HG02885 (cell line): ENCODE data around the gene JMJD1C.

Source experiments
- ATAC-seq: cut with Tn5 transposase; IDR thresholded peaks from one replicate; pipeline ENCODE4 v1.9.1; 2021; ENCODE audit warnings: mild to moderate bottlenecking; ENCODE audit not compliant: unreplicated experiment, poor library complexity

JMJD1C gene

DNA sequence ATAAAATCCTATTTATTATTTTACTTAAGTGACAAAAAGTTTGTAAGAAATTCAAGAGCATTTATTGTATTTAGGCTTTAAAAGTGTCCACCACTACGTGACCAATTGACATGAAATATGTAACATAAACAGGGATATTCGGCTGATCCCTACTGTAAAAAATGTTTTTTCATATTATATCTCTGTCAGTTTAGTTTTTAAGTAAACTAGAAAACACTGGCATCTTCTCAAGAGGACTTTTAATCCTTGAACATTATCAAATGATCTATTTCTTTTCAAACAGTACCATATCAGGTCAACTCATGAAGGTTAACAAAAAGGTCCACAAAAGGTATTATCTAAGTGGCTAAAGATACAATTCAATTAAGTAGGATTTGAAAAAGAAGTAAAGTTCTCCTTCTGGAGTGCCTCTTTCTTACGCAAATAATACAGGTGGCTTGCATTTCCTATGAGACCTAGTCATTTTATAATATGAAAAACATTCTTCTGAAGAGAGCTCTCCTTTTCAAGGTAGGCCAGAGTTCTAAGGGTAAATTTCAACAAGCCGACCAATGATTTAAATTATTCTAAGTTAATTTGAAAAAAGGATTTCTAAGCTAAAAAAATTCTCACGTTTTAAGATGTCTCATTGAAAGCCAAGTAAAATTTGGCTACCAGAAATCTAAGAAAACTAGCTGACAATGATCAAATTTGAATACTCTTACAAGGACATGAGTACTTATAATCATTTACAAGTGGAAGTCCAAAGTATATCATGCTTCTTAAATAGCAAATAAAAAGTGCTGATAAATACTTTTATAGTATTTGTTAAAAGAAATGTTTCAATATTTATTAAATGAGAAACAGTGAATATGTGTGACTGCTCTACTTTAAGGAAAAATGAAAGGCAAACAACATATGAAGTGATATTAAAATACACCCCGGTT is 199.1 kb downstream of the JMJD1C start:
- ATAC-seq = no peak

DNA sequence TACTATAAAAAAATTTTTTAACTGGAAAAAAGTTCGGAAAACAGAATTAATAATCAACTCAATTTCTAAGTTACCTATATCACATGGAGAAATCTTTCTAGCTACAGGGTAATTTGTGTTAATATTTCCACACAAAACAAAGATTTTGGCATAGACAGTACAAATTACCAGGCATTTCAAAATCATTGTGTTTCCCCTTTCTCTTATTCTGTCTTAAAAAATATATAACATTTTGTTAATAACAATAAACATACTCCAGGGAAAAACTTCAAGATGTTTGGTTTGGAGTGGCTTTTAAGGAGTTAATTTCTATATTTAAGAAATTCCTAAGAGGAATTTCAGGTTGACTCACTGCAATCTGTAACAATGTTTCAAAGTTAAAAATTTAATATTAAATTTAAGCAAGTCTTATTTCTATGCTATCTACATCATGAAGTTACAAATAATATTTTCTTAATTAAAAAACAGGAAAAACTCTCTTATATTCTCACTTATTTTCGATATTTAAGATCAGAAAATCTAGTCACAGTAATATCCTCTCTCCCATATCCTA is 200.0 kb downstream of the JMJD1C start:
- ATAC-seq = no peak

DNA sequence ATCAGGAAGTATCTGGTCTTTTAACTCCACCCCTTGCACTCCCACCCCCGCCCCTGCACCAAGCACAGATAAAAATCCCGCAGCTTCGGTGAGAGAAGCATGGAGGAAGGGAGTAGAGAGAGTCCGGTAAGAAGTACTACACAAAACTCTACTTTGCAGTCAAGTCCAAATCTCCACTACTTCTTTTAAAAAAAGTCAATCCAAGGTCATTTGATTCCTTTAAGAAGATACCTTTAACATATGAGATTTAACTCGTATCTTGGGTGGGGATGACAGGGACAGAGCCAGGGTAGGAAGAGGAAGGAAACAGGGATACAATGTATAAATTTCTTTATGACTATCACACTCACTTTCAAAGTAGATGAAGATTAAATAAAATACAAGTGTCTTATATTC is 200.6 kb downstream of the JMJD1C start:
- ATAC-seq = no peak

DNA sequence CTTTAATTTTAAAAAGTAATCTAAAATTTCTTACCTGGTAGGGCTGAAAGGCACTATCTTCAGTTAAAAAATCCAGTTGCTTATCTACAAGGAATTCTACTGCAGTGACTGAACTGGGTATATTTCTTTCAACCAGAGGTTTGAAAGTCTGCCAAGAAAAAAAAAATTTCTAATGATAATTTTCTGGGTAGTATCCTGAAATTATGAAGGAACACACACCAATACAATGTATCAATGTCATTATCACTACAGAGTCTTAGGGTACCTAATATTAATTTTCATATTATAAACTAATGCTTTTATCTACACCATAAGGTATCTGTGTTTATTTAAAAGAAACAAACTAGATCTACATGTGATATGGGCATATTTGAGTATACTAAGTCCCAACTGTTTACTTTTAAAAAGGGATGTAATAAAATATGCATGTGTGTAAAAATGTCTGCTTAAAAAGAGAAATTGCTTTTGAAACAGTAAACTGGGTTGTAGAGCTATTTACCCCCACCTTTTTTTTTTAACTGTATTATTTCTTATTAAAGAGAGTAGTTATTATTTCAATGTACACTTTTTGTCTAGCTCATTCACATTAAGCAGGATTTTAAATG is 201.1 kb downstream of the JMJD1C start:
- ATAC-seq = no peak

DNA sequence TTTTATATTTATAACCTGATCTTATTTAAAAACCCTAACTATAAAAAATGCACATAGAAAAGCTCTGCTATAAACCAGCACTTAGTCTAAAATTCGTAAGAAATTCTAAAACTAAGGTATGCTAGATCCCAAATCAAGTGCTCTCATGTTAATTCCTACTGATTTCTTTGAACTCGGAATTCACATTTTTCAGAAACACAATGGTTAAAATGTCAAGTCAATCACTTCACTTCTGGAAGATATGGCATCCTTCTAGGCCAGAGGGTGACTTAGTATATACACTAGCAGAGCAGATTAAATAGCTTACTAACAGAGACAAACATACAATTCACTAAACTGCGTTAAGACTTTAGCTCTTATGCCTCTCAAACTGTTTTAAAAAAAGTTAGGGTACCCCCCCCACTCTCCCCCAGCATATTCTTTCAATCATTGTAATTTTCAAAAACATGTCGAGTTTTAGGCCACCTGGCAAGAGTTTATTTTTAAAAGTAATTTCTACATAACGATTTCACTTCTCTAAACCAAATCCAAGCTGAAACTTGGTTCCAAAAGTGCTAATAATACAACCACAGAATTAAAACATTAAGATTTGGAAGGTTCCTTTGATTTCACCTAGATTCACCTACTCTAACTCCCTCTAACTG is 203.2 kb downstream of the JMJD1C start:
- no peak for ATAC-seq

DNA sequence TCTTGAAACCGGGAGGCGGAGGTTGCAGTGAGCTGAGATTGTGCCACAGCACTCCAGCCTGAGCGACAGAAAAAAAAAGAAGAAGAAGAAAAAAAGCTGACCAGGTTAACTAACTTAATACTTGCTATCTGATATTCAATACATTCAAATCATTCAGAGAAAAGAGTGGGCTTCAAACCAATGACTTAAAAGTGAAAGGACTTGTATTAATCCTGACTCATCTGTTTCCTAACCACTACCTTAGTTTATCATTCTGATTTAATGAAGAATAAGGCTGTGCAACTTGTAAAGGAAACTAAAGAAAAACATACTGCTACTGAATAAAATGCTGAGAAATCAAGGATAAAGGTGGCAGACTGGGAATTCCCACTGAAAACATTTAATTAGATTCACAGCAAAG is 204.3 kb downstream of the JMJD1C start:
- peak; percentile 34 for ATAC-seq

DNA sequence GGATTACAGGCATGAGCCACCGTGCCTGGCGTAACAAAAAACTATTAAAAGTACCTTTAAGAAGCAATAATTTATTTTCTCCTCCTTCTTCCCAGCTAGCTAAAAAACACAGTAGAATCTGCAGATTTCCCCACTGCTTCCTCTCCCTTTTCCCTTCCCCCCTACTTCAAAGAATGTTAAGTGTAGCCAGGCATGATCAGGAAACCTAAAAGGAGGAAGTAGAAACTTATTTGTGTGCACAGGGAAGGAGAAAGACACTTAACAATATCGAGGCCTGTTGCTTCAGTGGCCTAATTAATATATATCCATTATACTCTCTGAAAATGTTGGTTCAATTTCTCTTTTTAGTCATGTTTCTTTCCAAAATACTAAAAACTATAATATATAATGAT is 204.9 kb downstream of the JMJD1C start:
- ATAC-seq = no peak

DNA sequence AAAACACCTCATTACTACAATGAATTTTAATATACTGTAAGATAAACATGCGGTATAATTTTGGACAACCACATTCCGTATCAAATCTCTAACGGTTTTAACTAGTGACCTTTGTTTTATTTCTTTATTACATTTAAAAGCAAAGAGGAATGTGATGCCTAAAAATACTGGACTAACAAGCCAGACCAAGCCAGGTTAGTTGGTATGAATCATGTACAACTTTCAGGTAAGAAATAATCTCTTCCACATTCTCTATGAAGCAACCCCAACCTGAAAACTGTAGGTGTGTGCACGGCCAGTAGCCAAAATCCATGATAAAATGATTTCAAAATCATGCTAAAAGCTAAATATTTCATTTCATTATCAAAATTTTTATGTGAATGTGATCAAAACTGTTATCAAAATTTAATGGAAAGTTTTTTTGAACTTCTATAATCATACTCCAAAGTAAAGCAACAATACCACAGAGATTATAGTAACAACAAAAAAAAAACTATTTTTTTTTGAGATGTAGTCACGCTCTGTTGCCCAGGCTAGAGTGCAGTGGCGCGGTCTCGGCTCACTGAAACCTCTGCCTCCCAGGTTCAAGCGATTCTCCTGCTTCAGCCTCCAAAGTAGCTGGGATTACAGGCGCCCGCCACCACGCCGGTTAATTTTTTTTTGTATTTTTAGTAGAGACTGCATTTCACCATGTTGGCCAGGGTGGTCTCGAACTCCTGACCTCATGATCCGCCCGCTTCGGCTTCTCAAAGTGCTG is 205.5 kb downstream of the JMJD1C start:
- no peak for ATAC-seq

DNA sequence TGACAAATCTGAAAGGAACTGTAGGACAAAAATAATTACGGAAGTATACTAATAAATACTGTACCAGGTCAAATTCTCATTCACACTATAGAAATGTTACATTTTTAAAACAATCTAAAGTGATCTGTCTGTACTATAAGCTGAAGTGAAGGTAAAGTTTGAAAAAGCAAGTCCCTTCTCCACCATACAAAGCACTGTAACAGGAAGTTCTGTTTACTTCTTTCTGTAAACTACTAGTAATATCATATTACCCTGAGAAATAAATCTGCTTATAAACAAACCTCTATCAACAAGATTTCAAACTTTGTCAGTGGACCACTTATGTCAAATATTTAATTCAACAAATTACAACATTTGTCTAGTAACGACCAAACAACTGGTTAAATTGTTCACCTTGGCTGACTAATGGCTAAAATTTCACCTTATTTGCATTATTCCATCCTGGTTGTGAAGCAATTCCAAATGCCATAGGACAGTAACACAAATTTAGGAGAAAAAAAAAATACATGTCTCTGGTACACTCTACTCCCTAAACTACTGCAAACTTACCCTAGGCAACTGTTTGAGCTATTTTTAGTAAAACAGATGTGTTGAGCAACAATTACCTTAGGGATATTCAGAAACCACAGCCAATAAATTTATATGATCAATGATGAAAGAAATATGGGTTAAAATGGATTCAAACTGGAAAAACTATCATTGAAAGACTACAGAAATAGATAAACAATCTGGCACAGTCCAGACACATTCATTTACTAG is 206.7 kb downstream of the JMJD1C start:
- ATAC-seq = no peak

DNA sequence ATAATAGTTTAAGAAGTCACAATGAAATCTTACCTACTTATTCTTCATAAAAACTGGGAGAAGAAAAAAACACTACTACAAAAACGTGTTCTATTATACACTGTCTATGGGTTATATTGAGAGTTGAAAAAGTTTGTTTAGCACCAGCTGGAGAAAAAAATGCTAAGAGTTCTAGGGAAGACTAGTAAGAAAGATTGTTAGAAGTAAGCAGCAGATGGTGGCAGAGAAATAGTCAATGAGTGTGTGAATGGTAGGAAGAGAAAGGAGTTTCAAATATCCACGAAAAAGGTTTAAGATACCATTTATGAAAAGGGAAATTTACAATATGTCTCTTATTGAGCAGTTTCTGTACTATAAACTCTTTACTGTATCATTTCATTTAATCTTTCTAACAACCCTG is 208.0 kb downstream of the JMJD1C start:
- no peak for ATAC-seq

DNA sequence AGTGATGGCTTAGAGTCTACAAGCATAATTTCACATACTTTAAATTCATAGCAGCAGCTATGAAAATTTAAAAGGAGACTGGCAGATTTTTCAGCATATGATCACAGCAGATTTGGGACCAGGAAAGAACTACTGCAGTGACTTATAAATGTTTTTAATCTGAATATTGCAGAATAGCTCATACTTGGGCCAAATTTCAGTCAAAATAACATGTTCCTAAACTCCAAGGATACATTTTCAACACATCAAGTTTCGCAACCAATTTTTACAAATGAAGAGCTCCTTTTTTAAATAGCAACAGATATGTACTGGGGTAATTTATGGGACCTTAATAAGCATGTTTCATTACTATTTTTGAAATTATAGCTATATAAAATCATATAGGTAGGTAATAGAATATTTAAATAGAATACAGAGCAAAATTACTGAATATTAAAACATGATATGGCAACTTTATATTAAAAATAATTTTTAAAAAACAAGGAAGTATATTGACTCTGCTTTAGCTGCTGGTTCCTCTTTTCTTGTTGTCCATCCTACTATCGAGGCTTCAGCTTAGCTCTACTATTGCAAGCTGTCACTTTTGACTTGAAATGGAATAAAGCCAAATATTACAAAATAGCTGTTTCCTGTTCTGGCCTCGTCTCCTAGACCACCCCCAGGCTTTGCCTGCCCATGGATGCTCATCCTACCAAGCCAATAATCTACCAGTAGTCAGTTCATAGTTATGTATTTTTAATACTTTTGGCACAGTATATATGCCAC is 209.6 kb downstream of the JMJD1C start:
- no peak for ATAC-seq

DNA sequence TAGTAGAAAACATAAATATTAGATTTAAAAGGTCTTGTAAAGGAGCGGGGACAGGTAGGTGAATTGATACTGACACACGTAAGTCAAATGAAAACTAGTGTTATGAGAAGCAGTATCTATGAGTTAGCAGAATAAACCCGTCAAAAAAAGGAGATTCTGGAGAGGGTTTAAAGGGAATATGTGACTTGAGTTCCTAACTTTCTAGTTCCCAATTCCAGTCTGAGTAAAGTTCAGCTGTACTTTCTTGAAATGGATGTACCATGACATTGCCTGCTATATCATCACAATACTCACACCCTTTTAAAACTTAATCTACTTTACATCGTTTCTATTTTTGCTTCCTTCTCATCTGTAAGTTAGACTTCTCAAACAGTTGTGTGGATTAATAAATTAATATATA is 210.5 kb downstream of the JMJD1C start:
- ATAC-seq = no peak

DNA sequence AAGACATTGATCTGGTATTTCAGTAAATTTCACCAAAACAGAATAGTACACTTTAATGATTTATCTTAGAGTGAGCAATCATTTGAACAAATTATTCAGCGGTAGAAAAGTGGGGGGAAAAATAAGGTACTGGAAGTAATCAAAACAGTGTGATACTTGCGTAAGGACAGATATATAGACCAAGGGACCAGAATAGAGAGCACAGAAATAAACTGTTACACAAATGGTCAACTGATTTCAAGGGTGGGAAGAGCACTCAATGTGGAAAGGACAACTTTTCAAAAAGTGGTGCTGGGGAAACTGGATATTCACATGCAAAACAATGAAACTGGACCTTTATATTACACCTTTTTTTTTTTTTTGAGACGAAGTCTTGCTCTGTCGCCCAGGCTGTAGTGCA is 212.7 kb downstream of the JMJD1C start:
- no peak for ATAC-seq

DNA sequence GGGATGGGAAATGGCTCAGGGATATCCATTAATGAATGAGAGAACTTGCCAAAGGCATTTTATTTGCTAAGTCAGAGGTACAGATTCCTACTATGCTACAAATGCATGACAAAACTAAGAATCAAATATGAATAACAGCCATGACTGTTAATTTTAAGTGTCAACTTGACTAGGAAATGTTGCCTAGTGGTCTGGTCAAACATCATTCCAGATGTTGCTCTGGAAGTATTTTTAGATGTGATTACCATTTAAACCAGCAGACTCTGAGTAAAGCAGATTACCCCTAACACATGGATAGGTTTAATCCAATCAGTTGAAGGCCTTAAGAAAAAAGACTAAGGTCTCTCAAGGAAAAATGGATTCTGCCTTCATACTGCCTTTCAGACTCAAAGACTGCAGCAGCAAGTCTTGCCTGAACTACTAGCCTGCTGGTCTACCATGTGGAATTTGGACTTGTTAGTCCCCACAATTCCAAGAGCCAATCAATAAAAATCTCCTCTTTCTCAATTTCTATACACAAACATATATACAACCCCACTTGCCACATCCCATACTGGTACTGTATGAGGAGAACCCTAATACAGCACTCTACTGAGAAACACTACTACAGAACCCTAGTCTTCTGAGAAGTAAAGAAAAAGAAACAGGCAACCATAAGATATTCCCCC is 213.5 kb downstream of the JMJD1C start:
- ATAC-seq = no peak

DNA sequence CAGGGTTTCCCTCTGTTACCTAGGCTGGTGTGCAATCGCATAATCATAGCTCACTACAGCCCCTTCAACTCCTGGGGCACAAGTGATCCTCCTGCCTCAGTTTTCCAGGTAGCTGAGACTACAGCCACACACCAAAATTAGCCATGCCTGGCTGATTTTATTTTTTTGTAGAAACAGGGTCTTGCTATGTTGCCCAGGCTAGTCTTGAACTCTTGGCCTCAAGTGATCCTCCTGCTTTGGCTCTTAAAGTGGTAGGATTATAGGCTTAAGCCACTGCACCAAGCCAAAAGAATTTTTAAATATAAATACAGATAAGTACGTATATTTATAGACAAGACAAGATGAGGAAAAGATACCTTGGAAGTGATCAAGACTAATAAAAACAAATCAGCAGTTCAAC is 215.7 kb downstream of the JMJD1C start:
- no peak for ATAC-seq

DNA sequence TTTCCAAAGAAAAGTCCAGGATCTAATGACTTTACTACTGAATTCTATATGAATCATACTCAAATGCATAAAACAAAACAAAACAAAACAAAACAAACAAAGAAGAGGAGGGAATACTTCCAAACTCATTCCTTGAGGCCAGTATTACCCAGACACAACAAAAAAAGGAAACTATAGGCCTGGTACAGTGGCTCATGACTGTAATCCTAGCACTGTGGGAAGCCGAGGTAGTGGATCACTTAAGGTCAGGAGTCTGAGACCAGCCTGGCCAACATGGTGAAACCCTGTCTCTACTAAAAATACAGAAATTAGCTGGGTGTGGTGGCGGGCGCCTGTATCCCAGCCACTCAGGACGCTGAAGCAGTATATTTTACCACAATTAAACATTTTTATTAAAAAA is 218.0 kb downstream of the JMJD1C start:
- ATAC-seq = no peak

DNA sequence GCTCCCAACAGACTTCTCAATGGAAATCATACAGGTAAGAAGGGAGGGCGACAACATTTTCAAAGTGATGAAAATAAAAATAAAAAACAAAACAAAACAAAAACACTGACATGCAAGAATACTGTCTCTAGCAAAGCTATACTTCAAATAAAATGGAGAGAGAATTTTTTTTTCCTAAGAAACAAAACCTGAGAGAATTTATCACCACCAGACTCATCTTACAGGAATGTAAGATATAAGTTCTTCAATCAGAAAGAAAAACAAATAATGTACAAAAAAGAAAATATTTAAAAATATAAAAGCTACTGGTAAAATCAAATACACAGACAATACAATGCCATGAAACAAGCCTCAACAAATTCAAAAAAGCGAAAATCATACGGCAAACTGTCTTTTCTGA is 219.4 kb downstream of the JMJD1C start:
- ATAC-seq = no peak

DNA sequence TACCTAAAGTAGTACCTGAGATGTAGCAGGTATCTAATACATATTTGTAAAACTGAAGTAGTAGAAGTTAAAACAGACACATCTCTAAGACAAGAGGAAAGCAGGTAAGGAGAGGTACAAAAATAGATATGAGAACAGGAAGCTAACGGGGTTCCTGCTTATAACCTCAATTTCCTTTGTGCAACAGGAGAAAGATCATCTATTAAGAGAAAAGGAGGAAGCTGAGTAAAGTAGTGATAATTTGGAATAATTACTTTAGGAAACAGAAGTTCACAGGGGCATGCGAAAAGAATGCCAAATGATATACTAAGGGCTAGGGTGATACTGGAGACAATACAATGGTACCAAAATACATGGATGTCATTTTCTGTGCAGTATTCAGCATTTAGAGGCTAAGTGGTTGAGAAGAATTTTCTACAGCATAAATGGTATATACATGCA is 223.9 kb downstream of the JMJD1C start:
- ATAC-seq = peak; percentile 20
